ENCODE results near the gene RECQL5. TPM values are rescaled to one million over a fixed set of nuclear protein-coding genes. Genes with fewer than 3 reads are reported as not detected.

The RECQL5 gene
- polyA plus RNA-seq, 1 donor (not counting 4 experiments of a cell fraction or from before 2014, with no cell fraction given): 11.9 TPM

DNA sequence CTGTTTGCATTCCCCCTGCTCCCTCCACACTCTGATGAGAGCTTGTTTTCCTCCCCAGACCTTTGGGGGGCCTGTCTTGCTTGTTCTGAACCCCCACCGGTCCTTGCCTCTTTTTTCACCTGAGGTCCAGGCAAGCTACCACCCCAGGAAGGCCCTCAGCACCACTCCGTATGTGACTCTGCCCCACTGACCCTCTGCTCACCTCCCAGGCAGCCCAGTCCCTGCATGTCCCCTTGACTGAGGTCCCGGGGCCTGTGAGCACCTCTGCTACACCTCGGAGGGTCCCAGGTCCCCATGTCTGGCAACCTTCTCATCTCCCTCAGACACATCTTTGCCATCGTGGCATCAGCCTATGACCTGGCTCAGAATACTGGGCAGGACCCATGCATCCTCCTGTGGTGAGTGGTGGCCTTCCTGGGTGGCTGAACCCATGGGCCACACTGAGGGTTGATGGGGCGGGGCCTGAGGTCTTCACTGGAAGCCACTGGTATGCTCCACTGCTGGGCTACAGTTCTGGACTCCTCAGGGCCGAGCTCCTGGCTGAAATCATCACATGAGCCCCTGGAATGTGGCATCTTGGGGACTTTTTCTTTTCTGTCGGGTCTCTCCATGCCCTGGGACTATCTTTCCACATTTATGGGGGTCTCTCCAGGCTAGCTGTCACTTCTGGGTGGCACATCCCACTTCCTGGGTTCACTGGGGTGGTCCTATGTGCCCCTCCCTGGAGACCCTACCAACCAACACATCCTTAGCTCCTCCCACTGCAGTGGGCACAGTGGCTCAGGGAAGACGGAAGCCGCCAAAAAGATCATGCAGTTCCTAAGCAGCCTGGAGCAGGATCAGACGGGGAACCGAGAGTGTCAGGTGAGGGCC is 75.9 kb downstream of the RECQL5 start:
- no peaks in the 10 kb centered on the region for H3K9me1 ChIP-seq (ENCODE audit: control insufficient read depth, extremely low read depth, insufficient read depth, low read length)
- no peaks in the 10 kb centered on the region for H3K9me3 ChIP-seq (ENCODE audit: control insufficient read depth, low read depth, low read length)
- H3K4me2 ChIP-seq (ENCODE audit: control insufficient read depth, extremely low read depth, insufficient read depth, low read depth, low read length): no peak overlapping the region
- FAIRE-seq: no peak
- no peaks in the 10 kb centered on the region for H3K79me2 ChIP-seq (ENCODE audit: control insufficient read depth, insufficient read depth, low read length)
- H3K27me3 ChIP-seq (ENCODE audit: control insufficient read depth, extremely low read depth, insufficient read depth, low read length): peaks cover 35% of the 10 kb centered on the region
- no peaks in the 10 kb centered on the region for H3K4me1 ChIP-seq (ENCODE audit: control insufficient read depth, extremely low read depth, insufficient read depth, low read length)
- no peaks in the 10 kb centered on the region for H4K20me1 ChIP-seq (ENCODE audit: control insufficient read depth, extremely low read depth, insufficient read depth, low read length)
- no peak overlapping the region for H2AFZ ChIP-seq (ENCODE audit: control insufficient read depth, low read length)
- dilution Hi-C loops (cut with MboI; ENCODE audit: extremely low pct_ligation_motif_present, low sequenced_read_pairs): no loop called here
- no peaks in the 10 kb centered on the region for H3K36me3 ChIP-seq (ENCODE audit: control insufficient read depth in 2 of 2, extremely low read depth in 1 of 2, insufficient read depth in 2 of 2, low read length in 2 of 2)
- TF ChIP-seq EZH2 (IDR thresholded peaks at IDR 0.05; ENCODE audit: low read length): no peak
- TF ChIP-seq, protein P1, sequence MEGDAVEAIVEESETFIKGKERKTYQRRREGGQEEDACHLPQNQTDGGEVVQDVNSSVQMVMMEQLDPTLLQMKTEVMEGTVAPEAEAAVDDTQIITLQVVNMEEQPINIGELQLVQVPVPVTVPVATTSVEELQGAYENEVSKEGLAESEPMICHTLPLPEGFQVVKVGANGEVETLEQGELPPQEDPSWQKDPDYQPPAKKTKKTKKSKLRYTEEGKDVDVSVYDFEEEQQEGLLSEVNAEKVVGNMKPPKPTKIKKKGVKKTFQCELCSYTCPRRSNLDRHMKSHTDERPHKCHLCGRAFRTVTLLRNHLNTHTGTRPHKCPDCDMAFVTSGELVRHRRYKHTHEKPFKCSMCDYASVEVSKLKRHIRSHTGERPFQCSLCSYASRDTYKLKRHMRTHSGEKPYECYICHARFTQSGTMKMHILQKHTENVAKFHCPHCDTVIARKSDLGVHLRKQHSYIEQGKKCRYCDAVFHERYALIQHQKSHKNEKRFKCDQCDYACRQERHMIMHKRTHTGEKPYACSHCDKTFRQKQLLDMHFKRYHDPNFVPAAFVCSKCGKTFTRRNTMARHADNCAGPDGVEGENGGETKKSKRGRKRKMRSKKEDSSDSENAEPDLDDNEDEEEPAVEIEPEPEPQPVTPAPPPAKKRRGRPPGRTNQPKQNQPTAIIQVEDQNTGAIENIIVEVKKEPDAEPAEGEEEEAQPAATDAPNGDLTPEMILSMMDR (optimal IDR thresholded peaks at IDR 0.05 in 1 of 3, IDR thresholded peaks at IDR 0.05 in 1 of 3, conservative IDR thresholded peaks at IDR 0.05 in 1 of 3; ENCODE audit: extremely low read depth in 1 of 3, insufficient read depth in 2 of 3, low read length in 3 of 3): no peak
- DNase-seq (ENCODE audit: low read depth, low spot score): no peak
- H3K27ac ChIP-seq (ENCODE audit: control insufficient read depth, insufficient read depth, low read length): no peak overlapping the region
- H3K9ac ChIP-seq (ENCODE audit: control insufficient read depth, extremely low read depth, insufficient read depth, low read length): no peak overlapping the region
- H3K4me3 ChIP-seq (ENCODE audit: control insufficient read depth in 2 of 3, extremely low read depth in 1 of 3, insufficient read depth in 2 of 3, low read depth in 1 of 3, low read length in 3 of 3): no peak overlapping the region

DNA sequence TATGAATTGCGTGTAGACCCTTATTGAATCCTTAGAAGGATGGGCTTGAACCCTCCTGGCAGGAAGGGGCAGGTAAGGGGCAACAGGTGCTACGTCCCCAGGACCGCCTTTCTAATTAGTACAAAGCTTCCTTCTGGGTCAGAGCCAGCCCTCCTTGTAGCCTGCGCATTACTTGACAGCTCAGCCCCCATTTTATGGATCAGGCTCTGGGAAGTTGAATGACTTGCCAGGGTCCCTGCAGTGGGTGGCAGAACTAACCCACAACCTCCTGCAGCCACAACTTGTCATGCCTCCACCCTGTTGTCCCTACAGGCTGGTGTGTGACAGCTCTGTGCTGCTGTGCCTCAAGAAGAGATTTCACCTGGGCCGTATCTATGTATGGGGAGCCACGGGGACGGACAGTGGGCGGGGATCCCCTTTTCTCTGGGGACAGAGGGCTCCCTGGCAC is 76.6 kb downstream of the RECQL5 start:
- no peaks in the 10 kb centered on the region for H3K36me3 ChIP-seq (ENCODE audit: control insufficient read depth in 2 of 2, extremely low read depth in 1 of 2, insufficient read depth in 2 of 2, low read length in 2 of 2)
- no peak overlapping the region for H3K9ac ChIP-seq (ENCODE audit: control insufficient read depth, extremely low read depth, insufficient read depth, low read length)
- no peaks in the 10 kb centered on the region for H3K79me2 ChIP-seq (ENCODE audit: control insufficient read depth, insufficient read depth, low read length)
- no peak overlapping the region for H3K4me3 ChIP-seq (ENCODE audit: control insufficient read depth in 2 of 3, extremely low read depth in 1 of 3, insufficient read depth in 2 of 3, low read depth in 1 of 3, low read length in 3 of 3)
- no peak overlapping the region for H3K4me2 ChIP-seq (ENCODE audit: control insufficient read depth, extremely low read depth, insufficient read depth, low read depth, low read length)
- FAIRE-seq (no peak), DNase-seq (ENCODE audit: low read depth, low spot score) (no peak)
- H3K9me1 ChIP-seq (ENCODE audit: control insufficient read depth, extremely low read depth, insufficient read depth, low read length): no peaks in the 10 kb centered on the region
- H3K9me3 ChIP-seq (ENCODE audit: control insufficient read depth, low read depth, low read length): no peaks in the 10 kb centered on the region
- H2AFZ ChIP-seq (ENCODE audit: control insufficient read depth, low read length): no peak overlapping the region
- TF ChIP-seq EZH2 (IDR thresholded peaks at IDR 0.05; ENCODE audit: low read length): no peak
- TF ChIP-seq, protein P1 (optimal IDR thresholded peaks at IDR 0.05 in 1 of 3, IDR thresholded peaks at IDR 0.05 in 1 of 3, conservative IDR thresholded peaks at IDR 0.05 in 1 of 3; ENCODE audit: extremely low read depth in 1 of 3, insufficient read depth in 2 of 3, low read length in 3 of 3): no peak
- no peaks in the 10 kb centered on the region for H4K20me1 ChIP-seq (ENCODE audit: control insufficient read depth, extremely low read depth, insufficient read depth, low read length)
- no peaks in the 10 kb centered on the region for H3K4me1 ChIP-seq (ENCODE audit: control insufficient read depth, extremely low read depth, insufficient read depth, low read length)
- H3K27me3 ChIP-seq (ENCODE audit: control insufficient read depth, extremely low read depth, insufficient read depth, low read length): peaks cover 32% of the 10 kb centered on the region
- H3K27ac ChIP-seq (ENCODE audit: control insufficient read depth, insufficient read depth, low read length): no peak overlapping the region
- dilution Hi-C loops (cut with MboI; ENCODE audit: extremely low pct_ligation_motif_present, low sequenced_read_pairs): no loop called here
